WTC11 (cell line): ENCODE results near the gene GATC.

Experiments
- ARID4B ChIP-seq: sonication (generic); formaldehyde crosslinking; IDR thresholded peaks from 2 replicates; pipeline ENCODE4 v1.8.0; 2023; ENCODE audit warnings: missing genetic modification reagents, mild to moderate bottlenecking, borderline replicate concordance
- CTCF ChIP-seq: fragments of 200-600 bp; IDR thresholded peaks from 2 replicates; pipeline ENCODE4 v1.8.0; 2022; ENCODE audit warnings: antibody characterized with exemption
- E2F4 ChIP-seq: sonication (generic); formaldehyde crosslinking; IDR thresholded peaks from 2 replicates; pipeline ENCODE4 v1.8.1; 2022; ENCODE audit warnings: low read depth, mild to moderate bottlenecking, moderate library complexity, missing genetic modification reagents, borderline replicate concordance
- NFE2L1 ChIP-seq: sonication (generic); formaldehyde crosslinking; IDR thresholded peaks from 2 replicates; pipeline ENCODE4 v1.8.1; 2023; ENCODE audit warnings: missing genetic modification reagents
- USF2 ChIP-seq: sonication (generic); formaldehyde crosslinking; IDR thresholded peaks from 2 replicates; pipeline ENCODE4 v1.8.1; 2023; ENCODE audit warnings: mild to moderate bottlenecking, missing genetic modification reagents, moderate library complexity

- no peak for TF ChIP-seq CTCF
- no peak for TF ChIP-seq NFE2L1
- TF ChIP-seq USF2 (CRISPR knock-in tag), result no peak
- TF ChIP-seq ARID4B, result no peak
- TF ChIP-seq E2F4, result no peak
Observed at GRCh38 chr12:120444676-120445075, 1.6 kb upstream of the GATC start.
